ENCODE measurements around the gene ATP8A1.

Gene ATP8A1

GRCh38 chr4:42531341-42532030, 125.4 kb downstream of the ATP8A1 start:
- no peak for DNase-seq (ENCODE audit: low read depth)
- TF ChIP-seq CTCF (IDR thresholded peaks at IDR 0.05; ENCODE audit: control insufficient read depth, insufficient read depth, low read depth, low read length, missing control alignments) = no peak
- H3K4me3 ChIP-seq (ENCODE audit: control insufficient read depth, low read depth, low read length) = no peak overlapping the region

- H3K4me3 ChIP-seq (ENCODE audit: control insufficient read depth, low read depth, low read length) = no peak overlapping the region
- TF ChIP-seq CTCF (IDR thresholded peaks at IDR 0.05; ENCODE audit: control insufficient read depth, insufficient read depth, low read depth, low read length, missing control alignments) = no peak
- no peak for DNase-seq (ENCODE audit: low read depth)
Measured at GRCh38 chr4:42523066-42523718, 133.7 kb downstream of the ATP8A1 start.

GRCh38 chr4:42519803-42520417, 137.0 kb downstream of the ATP8A1 start:
- DNase-seq (ENCODE audit: low read depth) = peak; percentile 2
- peak; percentile 48 for TF ChIP-seq CTCF (IDR thresholded peaks at IDR 0.05; ENCODE audit: control insufficient read depth, insufficient read depth, low read depth, low read length, missing control alignments)
- H3K4me3 ChIP-seq (ENCODE audit: control insufficient read depth, low read depth, low read length) = no peak overlapping the region

- no peak for TF ChIP-seq CTCF (IDR thresholded peaks at IDR 0.05; ENCODE audit: control insufficient read depth, insufficient read depth, low read depth, low read length, missing control alignments)
- H3K4me3 ChIP-seq (ENCODE audit: control insufficient read depth, low read depth, low read length) = no peak overlapping the region
- DNase-seq (ENCODE audit: low read depth) = peak; percentile 4
Measured at GRCh38 chr4:42515156-42515884, 141.6 kb downstream of the ATP8A1 start.

- TF ChIP-seq CTCF (IDR thresholded peaks at IDR 0.05; ENCODE audit: control insufficient read depth, insufficient read depth, low read depth, low read length, missing control alignments) = no peak
- no peak for DNase-seq (ENCODE audit: low read depth)
- H3K4me3 ChIP-seq (ENCODE audit: control insufficient read depth, low read depth, low read length) = no peak overlapping the region
Measured at GRCh38 chr4:42513748-42514492, 143.0 kb downstream of the ATP8A1 start.

- TF ChIP-seq CTCF (IDR thresholded peaks at IDR 0.05; ENCODE audit: control insufficient read depth, insufficient read depth, low read depth, low read length, missing control alignments) = no peak
- no peak overlapping the region for H3K4me3 ChIP-seq (ENCODE audit: control insufficient read depth, low read depth, low read length)
- no peak for DNase-seq (ENCODE audit: low read depth)
Measured at GRCh38 chr4:42512226-42512625, 144.7 kb downstream of the ATP8A1 start.

Measured in AG09309 (cell line).